Measurements from ENCODE around the gene UPK2.

Gene UPK2

GRCh38 chr11:118917481-118918127, 38.5 kb upstream of the UPK2 start:
- peak; percentile 92 for DNase-seq (ENCODE audit: low read depth)

- peak; percentile 97 for DNase-seq (ENCODE audit: low read depth)
Observed at GRCh38 chr11:118918128-118918685, 37.9 kb upstream of the UPK2 start.

- DNase-seq (ENCODE audit: low read depth), result peak; percentile 65
Observed at GRCh38 chr11:118918686-118919280, 37.3 kb upstream of the UPK2 start.

- peak; percentile 95 for DNase-seq (ENCODE audit: low read depth)
Observed at GRCh38 chr11:118921121-118921928, 34.8 kb upstream of the UPK2 start.

GRCh38 chr11:118921929-118922744, 34.0 kb upstream of the UPK2 start:
- peak; percentile 95 for DNase-seq (ENCODE audit: low read depth)

- DNase-seq (ENCODE audit: low read depth), result peak; percentile 34
Observed at GRCh38 chr11:118922745-118923627, 33.1 kb upstream of the UPK2 start.

GRCh38 chr11:118923721-118924587, 32.1 kb upstream of the UPK2 start:
- no peak for DNase-seq (ENCODE audit: low read depth)

GRCh38 chr11:118924591-118925585, 31.2 kb upstream of the UPK2 start:
- DNase-seq (ENCODE audit: low read depth), result peak; percentile 54

- no peak for DNase-seq (ENCODE audit: low read depth)
Observed at GRCh38 chr11:118927554-118928100, 28.5 kb upstream of the UPK2 start.

GRCh38 chr11:118928101-118928869, 27.8 kb upstream of the UPK2 start:
- peak; percentile 94 for DNase-seq (ENCODE audit: low read depth)

- peak; percentile 66 for DNase-seq (ENCODE audit: low read depth)
Observed at GRCh38 chr11:118928870-118929500, 27.1 kb upstream of the UPK2 start.

GRCh38 chr11:118929501-118930093, 26.5 kb upstream of the UPK2 start:
- peak; percentile 89 for DNase-seq (ENCODE audit: low read depth)

GRCh38 chr11:118930094-118930712, 25.9 kb upstream of the UPK2 start:
- DNase-seq (ENCODE audit: low read depth), result peak; percentile 78

- DNase-seq (ENCODE audit: low read depth), result no peak
Observed at GRCh38 chr11:118931571-118931970, 24.5 kb upstream of the UPK2 start.

GRCh38 chr11:118933486-118933885, 22.6 kb upstream of the UPK2 start:
- DNase-seq (ENCODE audit: low read depth), result no peak

- DNase-seq (ENCODE audit: low read depth), result no peak
Observed at GRCh38 chr11:118935376-118935775, 20.7 kb upstream of the UPK2 start.

Data from EH (cell line).